ENCODE data around the gene FKRP.

The FKRP gene

DNA sequence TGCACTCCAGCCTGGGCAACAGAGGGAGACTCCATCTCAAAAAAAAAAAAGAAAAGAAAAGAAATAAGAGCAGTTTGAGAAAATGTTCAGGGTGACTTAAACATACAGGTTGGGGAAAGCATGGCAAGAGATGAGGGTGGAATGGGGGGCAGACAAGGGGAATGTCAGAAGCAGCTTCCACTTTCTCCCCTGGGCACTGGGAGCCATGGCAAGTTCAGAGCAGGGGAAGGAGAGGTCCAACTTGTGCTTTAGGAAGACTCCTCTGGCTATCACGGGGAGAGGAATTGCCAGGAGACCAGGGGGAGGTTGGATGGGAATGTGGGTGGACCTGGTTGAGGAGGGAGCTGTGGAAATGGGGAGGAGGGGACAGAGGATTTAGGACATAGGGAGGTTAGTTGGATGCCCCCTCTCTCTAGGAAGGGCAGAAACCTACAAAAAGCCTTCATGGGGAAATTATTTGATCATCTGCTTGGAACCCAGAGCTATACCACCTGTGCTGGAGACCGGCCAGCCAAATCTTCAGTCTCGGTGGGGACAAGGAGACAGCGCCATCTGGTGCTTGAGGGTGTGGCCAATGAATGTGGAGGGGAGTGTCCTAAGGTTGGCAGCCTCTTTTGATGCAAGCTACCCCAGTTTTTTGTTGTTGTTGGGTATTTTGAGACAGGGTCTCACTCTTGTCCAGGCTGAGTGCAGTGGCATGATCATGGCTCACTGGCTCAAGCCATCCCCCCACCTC is 7.7 kb downstream of the FKRP start:
- Histone ChIP-seq H3K27me3 (ENCODE audit: control insufficient read depth, insufficient read depth, low read length) (no peaks in the 10 kb centered on the region), H3K9me3 (ENCODE audit: control insufficient read depth, low read length) (no peaks in the 10 kb centered on the region), H3K4me1 (no peaks in the 10 kb centered on the region), H3K27ac (no peak overlapping the region), H3K79me2 (no peaks in the 10 kb centered on the region), H3K9ac (no peak overlapping the region), H3K4me2 (ENCODE audit: low read length) (no peak overlapping the region), H3K36me3 (ENCODE audit: control insufficient read depth, insufficient read depth, low read length) (no peaks in the 10 kb centered on the region), H2AFZ (no peak overlapping the region), H3K4me3 (ENCODE audit: low read depth, low read length) (no peak overlapping the region)
- TF ChIP-seq, protein P1, sequence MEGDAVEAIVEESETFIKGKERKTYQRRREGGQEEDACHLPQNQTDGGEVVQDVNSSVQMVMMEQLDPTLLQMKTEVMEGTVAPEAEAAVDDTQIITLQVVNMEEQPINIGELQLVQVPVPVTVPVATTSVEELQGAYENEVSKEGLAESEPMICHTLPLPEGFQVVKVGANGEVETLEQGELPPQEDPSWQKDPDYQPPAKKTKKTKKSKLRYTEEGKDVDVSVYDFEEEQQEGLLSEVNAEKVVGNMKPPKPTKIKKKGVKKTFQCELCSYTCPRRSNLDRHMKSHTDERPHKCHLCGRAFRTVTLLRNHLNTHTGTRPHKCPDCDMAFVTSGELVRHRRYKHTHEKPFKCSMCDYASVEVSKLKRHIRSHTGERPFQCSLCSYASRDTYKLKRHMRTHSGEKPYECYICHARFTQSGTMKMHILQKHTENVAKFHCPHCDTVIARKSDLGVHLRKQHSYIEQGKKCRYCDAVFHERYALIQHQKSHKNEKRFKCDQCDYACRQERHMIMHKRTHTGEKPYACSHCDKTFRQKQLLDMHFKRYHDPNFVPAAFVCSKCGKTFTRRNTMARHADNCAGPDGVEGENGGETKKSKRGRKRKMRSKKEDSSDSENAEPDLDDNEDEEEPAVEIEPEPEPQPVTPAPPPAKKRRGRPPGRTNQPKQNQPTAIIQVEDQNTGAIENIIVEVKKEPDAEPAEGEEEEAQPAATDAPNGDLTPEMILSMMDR (IDR thresholded peaks at IDR 0.05), result peak; percentile 45

DNA sequence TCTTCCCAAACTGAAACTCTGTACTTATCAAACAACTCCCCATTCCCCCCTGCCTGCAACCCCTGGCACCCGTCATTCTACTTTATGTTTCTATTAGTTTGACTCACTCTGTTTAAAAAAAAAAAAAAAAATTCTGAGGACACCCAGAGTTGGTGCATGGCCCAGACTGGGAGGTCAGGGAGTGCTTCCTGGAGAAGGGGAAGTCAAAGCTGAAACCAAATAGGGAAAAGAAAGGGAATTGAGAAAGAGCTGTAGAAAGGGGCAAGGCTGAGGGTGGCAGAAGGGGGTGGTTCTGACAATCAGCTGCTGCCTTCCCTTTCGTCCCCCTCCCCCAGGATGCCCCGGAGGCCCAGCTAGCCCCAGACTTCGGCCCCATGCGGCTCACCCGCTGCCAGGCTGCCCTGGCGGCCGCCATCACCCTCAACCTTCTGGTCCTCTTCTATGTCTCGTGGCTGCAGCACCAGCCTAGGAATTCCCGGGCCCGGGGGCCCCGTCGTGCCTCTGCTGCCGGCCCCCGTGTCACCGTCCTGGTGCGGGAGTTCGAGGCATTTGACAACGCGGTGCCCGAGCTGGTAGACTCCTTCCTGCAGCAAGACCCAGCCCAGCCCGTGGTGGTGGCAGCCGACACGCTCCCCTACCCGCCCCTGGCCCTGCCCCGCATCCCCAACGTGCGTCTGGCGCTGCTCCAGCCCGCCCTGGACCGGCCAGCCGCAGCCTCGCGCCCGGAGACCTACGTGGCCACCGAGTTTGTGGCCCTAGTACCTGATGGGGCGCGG is 9.4 kb downstream of the FKRP start:
- no peaks in the 10 kb centered on the region for H3K27me3 ChIP-seq (ENCODE audit: control insufficient read depth, insufficient read depth, low read length)
- no peak overlapping the region for H2AFZ ChIP-seq
- TF ChIP-seq, protein P1 (IDR thresholded peaks at IDR 0.05), result no peak
- H3K9ac ChIP-seq, result no peak overlapping the region
- H3K9me3 ChIP-seq (ENCODE audit: control insufficient read depth, low read length), result no peaks in the 10 kb centered on the region
- H3K27ac ChIP-seq, result no peak overlapping the region
- no peaks in the 10 kb centered on the region for H3K79me2 ChIP-seq
- H3K4me1 ChIP-seq, result no peaks in the 10 kb centered on the region
- H3K4me3 ChIP-seq (ENCODE audit: low read depth, low read length), result no peak overlapping the region
- no peak overlapping the region for H3K4me2 ChIP-seq (ENCODE audit: low read length)
- H3K36me3 ChIP-seq (ENCODE audit: control insufficient read depth, insufficient read depth, low read length), result no peaks in the 10 kb centered on the region

- Histone ChIP-seq H3K4me2 (ENCODE audit: low read length) (no peak overlapping the region), H3K79me2 (no peaks in the 10 kb centered on the region), H3K27ac (no peak overlapping the region), H3K9me3 (ENCODE audit: control insufficient read depth, low read length) (no peaks in the 10 kb centered on the region), H2AFZ (no peak overlapping the region), H3K9ac (no peak overlapping the region), H3K4me3 (ENCODE audit: low read depth, low read length) (no peak overlapping the region), H3K4me1 (no peaks in the 10 kb centered on the region), H3K36me3 (ENCODE audit: control insufficient read depth, insufficient read depth, low read length) (no peaks in the 10 kb centered on the region), H3K27me3 (ENCODE audit: control insufficient read depth, insufficient read depth, low read length) (no peaks in the 10 kb centered on the region)
- TF ChIP-seq, protein P1 (IDR thresholded peaks at IDR 0.05), result no peak
Observed at GRCh38 chr19:46755853-46756543, 10.1 kb downstream of the FKRP start.

- Histone ChIP-seq H2AFZ (no peak overlapping the region), H3K9me3 (ENCODE audit: control insufficient read depth, low read length) (no peaks in the 10 kb centered on the region), H3K4me2 (ENCODE audit: low read length) (no peak overlapping the region), H3K4me3 (ENCODE audit: low read depth, low read length) (no peak overlapping the region), H3K79me2 (no peaks in the 10 kb centered on the region), H3K36me3 (ENCODE audit: control insufficient read depth, insufficient read depth, low read length) (no peaks in the 10 kb centered on the region), H3K27me3 (ENCODE audit: control insufficient read depth, insufficient read depth, low read length) (no peaks in the 10 kb centered on the region), H3K9ac (no peak overlapping the region), H3K27ac (no peak overlapping the region), H3K4me1 (no peaks in the 10 kb centered on the region)
- TF ChIP-seq, protein P1 (IDR thresholded peaks at IDR 0.05), result no peak
Observed at GRCh38 chr19:46756544-46756888, 10.7 kb downstream of the FKRP start.
